H1 (cell line): ENCODE data around the gene CTNND2.

ENCODE experiments used
- CBX5 ChIP-seq: fragments of 300-800, 300-1000 bp; sonication (generic); IDR thresholded peaks from 2 replicates; pipeline ENCODE4 v1.7.1; 2016; ENCODE audit warnings: antibody characterized with exemption, low read length, low read depth
- EZH2 ChIP-seq: fragments of 200-600 bp; sonication (generic); IDR thresholded peaks from 2 replicates; pipeline ENCODE4 v1.7.1; 2012; ENCODE audit warnings: low read depth, mild to moderate bottlenecking, moderate library complexity, low read length, inconsistent platforms; ENCODE audit not compliant: severe bottlenecking
- GABPA ChIP-seq: IDR thresholded peaks from 2 replicates; pipeline ENCODE4 v1.6.1; 2011; ENCODE audit warnings: mild to moderate bottlenecking, low read length, moderate library complexity, borderline replicate concordance; ENCODE audit not compliant: insufficient read depth
- POLR2AphosphoS5 ChIP-seq: IDR thresholded peaks from 2 replicates; pipeline ENCODE4 v1.6.1; 2011; ENCODE audit warnings: low read depth, low read length

DNA sequence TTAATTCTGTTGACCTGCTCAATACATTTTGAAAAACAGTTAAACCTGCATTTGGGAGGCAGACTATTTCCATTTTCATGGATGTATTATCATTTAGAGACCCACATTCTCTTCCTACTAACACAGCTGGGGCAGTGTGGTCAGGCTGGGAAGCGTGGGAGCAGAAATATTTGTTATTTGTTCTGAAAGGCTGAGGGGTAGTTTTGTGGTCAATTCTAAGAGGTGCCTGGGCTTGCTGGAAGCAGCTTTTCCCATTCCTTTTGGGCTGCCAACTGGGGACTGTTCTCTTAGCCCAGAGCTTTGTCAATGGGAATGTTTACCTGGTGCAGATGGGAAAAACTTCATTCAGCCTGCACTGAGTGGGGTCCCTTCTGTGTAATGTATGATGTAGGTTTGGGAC lies 971.8 kb downstream of the CTNND2 start:
- TF ChIP-seq POLR2AphosphoS5 (no peak), GABPA (no peak), EZH2 (no peak), CBX5 (no peak)
